GM23248 (cell line): ENCODE data around the gene GPC3.

Experiments used
- EZH2 ChIP-seq: fragments of 200-600 bp; sonication (generic); IDR thresholded peaks from 2 replicates; pipeline ENCODE4 v1.6.1; 2018; ENCODE audit warnings: antibody characterized with exemption, mild to moderate bottlenecking; ENCODE audit not compliant: insufficient read depth, poor library complexity, severe bottlenecking
- EZH2phosphoT487 ChIP-seq: fragments of 200-600 bp; sonication (generic); IDR thresholded peaks from 2 replicates; pipeline ENCODE4 v1.6.1; 2018; ENCODE audit warnings: antibody characterized with exemption, moderate library complexity, mild to moderate bottlenecking, low read depth; ENCODE audit not compliant: insufficient read depth

- TF ChIP-seq EZH2 (no peak), EZH2phosphoT487 (no peak)
Observed at GRCh38 chrX:134007716-134008115, 22.3 kb upstream of the GPC3 start.
